Measurements from ENCODE around the gene TAF1. TPM values are rescaled to one million over a fixed set of nuclear protein-coding genes. Genes with fewer than 3 reads are reported as not detected.
"Not testable (repeated sequence)": the region's sequence is repeated elsewhere in the genome, so short reads cannot be mapped to it uniquely, and the experiment has no call there.

The TAF1 gene
- total RNA-seq, 1 donor from 2014 or later = 42.1 TPM

DNA sequence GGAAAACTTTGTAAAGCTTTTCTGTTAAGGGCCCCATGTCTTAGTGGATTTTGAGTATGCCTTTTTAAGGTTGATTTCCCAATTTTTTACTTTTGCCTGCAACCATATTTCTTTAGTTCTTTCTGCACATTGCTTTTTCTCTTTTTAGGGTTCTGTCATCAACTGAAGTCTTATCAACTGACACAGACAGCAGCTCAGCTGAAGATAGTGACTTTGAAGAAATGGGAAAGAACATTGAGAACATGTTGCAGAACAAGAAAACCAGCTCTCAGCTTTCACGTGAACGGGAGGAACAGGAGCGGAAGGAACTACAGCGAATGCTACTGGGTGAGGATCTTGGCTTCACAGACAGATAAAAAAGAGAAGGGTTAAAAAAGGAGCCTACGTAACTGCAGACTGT is 27.8 kb downstream of the TAF1 start:
- no peak overlapping the region for H3K4me3 Mint-ChIP-seq (ENCODE audit: unreplicated experiment)
- no peaks in the 10 kb centered on the region for H3K9me3 Mint-ChIP-seq (ENCODE audit: unreplicated experiment)
- H3K27me3 Mint-ChIP-seq (ENCODE audit: unreplicated experiment) = no peaks in the 10 kb centered on the region
- peaks cover 4% of the 10 kb centered on the region for H3K36me3 Mint-ChIP-seq (ENCODE audit: unreplicated experiment)
- H3K27ac Mint-ChIP-seq (ENCODE audit: unreplicated experiment) = no peak overlapping the region
- H3K4me1 Mint-ChIP-seq (ENCODE audit: low read depth, unreplicated experiment) = no peaks in the 10 kb centered on the region
- TF ChIP-seq CTCF (IDR thresholded peaks at IDR 0.05; ENCODE audit: partially characterized antibody, unreplicated experiment) = no peak
- DNase-seq = no peak

DNA sequence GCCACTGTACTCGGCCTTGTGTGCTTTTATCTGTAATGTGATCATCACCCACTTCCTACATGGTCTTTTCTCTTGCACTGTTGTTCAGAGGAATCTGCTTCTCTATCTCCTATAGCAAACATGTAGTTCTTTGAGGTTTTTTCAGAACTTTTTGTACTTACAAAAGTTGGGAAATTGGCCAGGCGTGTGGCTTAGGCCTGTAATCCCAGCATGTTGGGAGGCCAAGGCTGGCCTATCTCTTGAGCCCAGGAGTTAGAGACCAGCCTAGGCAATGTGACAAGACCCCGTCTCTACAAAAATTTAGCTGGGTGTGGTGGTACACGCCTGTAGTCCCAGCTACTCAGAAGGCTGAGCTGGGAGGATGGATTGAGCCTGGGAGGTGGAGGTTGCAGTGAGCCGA is 30.4 kb downstream of the TAF1 start:
- H3K4me1 Mint-ChIP-seq (ENCODE audit: low read depth, unreplicated experiment) = no peaks in the 10 kb centered on the region
- no peaks in the 10 kb centered on the region for H3K9me3 Mint-ChIP-seq (ENCODE audit: unreplicated experiment)
- no peaks in the 10 kb centered on the region for H3K27me3 Mint-ChIP-seq (ENCODE audit: unreplicated experiment)
- TF ChIP-seq CTCF (IDR thresholded peaks at IDR 0.05; ENCODE audit: partially characterized antibody, unreplicated experiment) = no peak
- peaks cover 4% of the 10 kb centered on the region for H3K36me3 Mint-ChIP-seq (ENCODE audit: unreplicated experiment)
- H3K4me3 Mint-ChIP-seq (ENCODE audit: unreplicated experiment) = no peak overlapping the region
- no peak for DNase-seq
- no peak overlapping the region for H3K27ac Mint-ChIP-seq (ENCODE audit: unreplicated experiment)

- H3K4me1 Mint-ChIP-seq (ENCODE audit: low read depth, unreplicated experiment) = no peaks in the 10 kb centered on the region
- no peaks in the 10 kb centered on the region for H3K9me3 Mint-ChIP-seq (ENCODE audit: unreplicated experiment)
- TF ChIP-seq CTCF (IDR thresholded peaks at IDR 0.05; ENCODE audit: partially characterized antibody, unreplicated experiment) = no peak
- DNase-seq = no peak
- no peak overlapping the region for H3K27ac Mint-ChIP-seq (ENCODE audit: unreplicated experiment)
- no peaks in the 10 kb centered on the region for H3K27me3 Mint-ChIP-seq (ENCODE audit: unreplicated experiment)
- no peak overlapping the region for H3K4me3 Mint-ChIP-seq (ENCODE audit: unreplicated experiment)
- no peaks in the 10 kb centered on the region for H3K36me3 Mint-ChIP-seq (ENCODE audit: unreplicated experiment)
Measured at GRCh38 chrX:71400710-71401109, 34.6 kb downstream of the TAF1 start.

- H3K4me3 Mint-ChIP-seq (ENCODE audit: unreplicated experiment); H3K9me3 Mint-ChIP-seq (ENCODE audit: unreplicated experiment); H3K4me1 Mint-ChIP-seq (ENCODE audit: low read depth, unreplicated experiment); H3K27ac Mint-ChIP-seq (ENCODE audit: unreplicated experiment); DNase-seq; H3K36me3 Mint-ChIP-seq (ENCODE audit: unreplicated experiment); H3K27me3 Mint-ChIP-seq (ENCODE audit: unreplicated experiment): not testable (repeated sequence)
Measured at GRCh38 chrX:71416260-71416659, 50.1 kb downstream of the TAF1 start.

DNA sequence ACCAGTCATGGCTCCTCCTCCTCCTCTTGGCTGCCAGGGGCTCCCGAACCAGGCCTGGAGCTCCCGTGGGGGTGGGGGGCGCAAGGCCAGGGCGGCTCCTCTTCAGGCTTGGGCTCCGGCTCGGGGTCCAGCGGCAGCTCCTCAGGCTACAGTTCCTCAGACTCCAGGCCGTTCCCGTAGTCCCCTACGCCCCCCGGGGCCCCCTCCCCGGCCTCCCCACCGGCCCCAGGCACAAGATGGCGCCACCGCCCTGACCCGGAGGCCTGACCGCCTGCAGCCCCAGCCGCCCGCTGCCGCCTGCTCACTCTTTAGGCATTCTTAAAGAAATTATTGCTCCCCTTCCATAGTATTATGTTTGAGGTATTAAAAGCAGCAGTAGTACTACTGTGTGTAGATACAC is 54.5 kb downstream of the TAF1 start:
- no peak overlapping the region for H3K4me3 Mint-ChIP-seq (ENCODE audit: unreplicated experiment)
- H3K27me3 Mint-ChIP-seq (ENCODE audit: unreplicated experiment) = no peaks in the 10 kb centered on the region
- no peaks in the 10 kb centered on the region for H3K36me3 Mint-ChIP-seq (ENCODE audit: unreplicated experiment)
- peak; percentile 13 for DNase-seq
- H3K9me3 Mint-ChIP-seq (ENCODE audit: unreplicated experiment) = no peaks in the 10 kb centered on the region
- no peaks in the 10 kb centered on the region for H3K4me1 Mint-ChIP-seq (ENCODE audit: low read depth, unreplicated experiment)
- H3K27ac Mint-ChIP-seq (ENCODE audit: unreplicated experiment) = no peak overlapping the region
- no peak for TF ChIP-seq CTCF (IDR thresholded peaks at IDR 0.05; ENCODE audit: partially characterized antibody, unreplicated experiment)

- Mint-ChIP-seq H3K27ac (ENCODE audit: unreplicated experiment) (no peak overlapping the region), H3K4me3 (ENCODE audit: unreplicated experiment) (no peak overlapping the region), H3K36me3 (ENCODE audit: unreplicated experiment) (peaks cover 6% of the 10 kb centered on the region), H3K4me1 (ENCODE audit: low read depth, unreplicated experiment) (no peaks in the 10 kb centered on the region), H3K27me3 (ENCODE audit: unreplicated experiment) (no peaks in the 10 kb centered on the region), H3K9me3 (ENCODE audit: unreplicated experiment) (no peaks in the 10 kb centered on the region)
- no peak for TF ChIP-seq CTCF (IDR thresholded peaks at IDR 0.05; ENCODE audit: partially characterized antibody, unreplicated experiment)
- no peak for DNase-seq
Measured at GRCh38 chrX:71432733-71433132, 66.6 kb downstream of the TAF1 start.

All from glutamatergic neuron (in vitro differentiated cells).